ENCODE measurements around the gene PPP2R1A.
"Not testable (repeated sequence)": the region's sequence is repeated elsewhere in the genome, so short reads cannot be mapped to it uniquely, and the experiment has no call there.

The PPP2R1A gene

DNA sequence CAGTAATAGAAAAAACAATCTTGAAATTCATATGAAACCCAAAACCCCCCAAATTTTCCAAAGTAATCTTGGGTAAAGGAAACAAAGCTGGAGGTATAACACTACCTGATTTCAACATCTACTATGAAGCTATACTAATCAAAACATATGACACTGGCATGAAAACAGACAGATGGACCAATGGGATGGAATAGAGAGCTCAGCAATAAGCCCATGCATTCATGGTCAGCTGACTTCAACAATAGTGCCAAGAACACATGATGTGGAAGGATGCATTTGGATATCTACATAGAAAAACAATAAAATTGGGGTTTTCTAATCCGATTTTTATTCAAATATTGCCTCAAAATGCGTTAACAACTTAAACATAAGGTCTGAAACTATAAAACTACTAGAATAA is 47.3 kb downstream of the PPP2R1A start:
- no peak for DNase-seq (ENCODE audit: extremely low spot score)
- TF ChIP-seq ELF4 (IDR thresholded peaks at IDR 0.05), result no peak
- no peak for TF ChIP-seq LEF1 (IDR thresholded peaks at IDR 0.05; ENCODE audit: borderline replicate concordance)
- no peak for TF ChIP-seq FOXM1 (IDR thresholded peaks at IDR 0.05; ENCODE audit: borderline replicate concordance)
- TF ChIP-seq, protein P1, sequence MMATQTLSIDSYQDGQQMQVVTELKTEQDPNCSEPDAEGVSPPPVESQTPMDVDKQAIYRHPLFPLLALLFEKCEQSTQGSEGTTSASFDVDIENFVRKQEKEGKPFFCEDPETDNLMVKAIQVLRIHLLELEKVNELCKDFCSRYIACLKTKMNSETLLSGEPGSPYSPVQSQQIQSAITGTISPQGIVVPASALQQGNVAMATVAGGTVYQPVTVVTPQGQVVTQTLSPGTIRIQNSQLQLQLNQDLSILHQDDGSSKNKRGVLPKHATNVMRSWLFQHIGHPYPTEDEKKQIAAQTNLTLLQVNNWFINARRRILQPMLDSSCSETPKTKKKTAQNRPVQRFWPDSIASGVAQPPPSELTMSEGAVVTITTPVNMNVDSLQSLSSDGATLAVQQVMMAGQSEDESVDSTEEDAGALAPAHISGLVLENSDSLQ (IDR thresholded peaks at IDR 0.05), result no peak
- no peak for TF ChIP-seq L3MBTL2 (conservative IDR thresholded peaks at IDR 0.05)
- no peak for TF ChIP-seq HDGF (IDR thresholded peaks at IDR 0.05; ENCODE audit: borderline replicate concordance)
- TF ChIP-seq SUZ12 (IDR thresholded peaks at IDR 0.05), result no peak
- no peak for TF ChIP-seq BHLHE40 (IDR thresholded peaks at IDR 0.05; ENCODE audit: borderline replicate concordance)
- no peak for TF ChIP-seq CTBP1 (IDR thresholded peaks at IDR 0.05; ENCODE audit: borderline replicate concordance)
- TF ChIP-seq ZNF384 (IDR thresholded peaks at IDR 0.05), result no peak
- TF ChIP-seq TARDBP (IDR thresholded peaks at IDR 0.05), result no peak
- TF ChIP-seq ARNT (IDR thresholded peaks at IDR 0.05), result no peak
- no peak for TF ChIP-seq FOXK2 (IDR thresholded peaks at IDR 0.05)
- no peak for TF ChIP-seq NFRKB (IDR thresholded peaks at IDR 0.05)
- TF ChIP-seq SP1 (IDR thresholded peaks at IDR 0.05), result no peak
- no peak for TF ChIP-seq FOXA1 (IDR thresholded peaks at IDR 0.05)
- ChIA-PET POLR2A (interaction anchor here (1.0 kb wide), 1 partner anchor 98 kb away, joined by 3 read pairs; the partner anchor contains the start of gene ZNF616), CTCF (no interaction called here)

DNA sequence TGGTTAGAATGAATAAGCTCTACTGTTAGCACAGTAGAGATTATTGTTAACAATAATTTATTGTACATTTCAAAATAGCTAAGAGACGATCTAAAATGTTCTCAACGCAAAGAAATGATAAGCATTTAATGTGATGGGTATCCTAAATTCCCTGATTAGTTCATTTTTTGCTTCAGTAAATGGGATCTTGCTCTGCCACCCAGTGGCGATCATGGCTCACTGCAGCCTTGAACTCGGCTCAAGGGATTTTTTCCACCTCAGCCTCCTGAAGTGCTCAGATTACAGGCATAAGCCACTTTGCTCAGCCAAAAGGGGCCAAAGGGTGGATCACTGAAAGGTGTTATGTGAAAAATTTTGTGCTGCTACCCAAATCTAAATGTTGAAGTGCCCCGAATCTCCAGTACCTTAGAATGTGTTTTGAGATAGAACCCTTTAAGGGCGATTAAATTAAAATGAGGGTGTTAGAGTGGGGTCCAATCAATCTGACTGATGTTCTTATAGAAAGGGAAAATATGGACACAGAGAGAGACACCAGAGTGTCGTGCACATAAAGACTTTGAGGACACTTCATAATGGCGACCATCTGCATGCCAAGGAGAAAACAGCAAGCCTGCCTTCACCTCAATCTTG is 48.0 kb downstream of the PPP2R1A start:
- DNase-seq (ENCODE audit: extremely low spot score), result no peak
- POLR2A ChIA-PET, result interaction anchor here (1.0 kb wide), 1 partner anchor 99 kb away, joined by 3 read pairs; the partner anchor contains the start of gene ZNF616
- TF ChIP-seq LEF1 (IDR thresholded peaks at IDR 0.05; ENCODE audit: borderline replicate concordance) (no peak), FOXA1 (IDR thresholded peaks at IDR 0.05) (no peak)
- CTCF ChIA-PET, result no interaction called here

DNA sequence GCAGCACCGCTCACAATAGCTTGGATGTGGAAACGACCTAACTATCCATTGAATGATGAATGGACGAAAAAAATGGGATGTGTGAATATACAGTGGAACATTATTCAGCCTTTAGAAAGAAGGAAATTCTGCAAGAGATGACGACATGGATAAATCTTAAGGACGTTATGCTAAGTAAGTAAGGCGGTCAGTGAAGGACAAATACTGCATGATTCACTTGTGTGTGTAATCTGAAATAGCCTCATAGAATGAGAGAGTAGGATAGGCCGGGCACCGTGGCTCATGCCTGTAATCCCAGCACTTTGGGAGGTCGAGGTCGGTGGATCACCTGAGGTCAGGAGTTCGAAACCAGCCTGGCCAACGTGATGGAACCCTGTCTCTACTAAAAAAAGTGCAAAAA is 54.2 kb downstream of the PPP2R1A start:
- no peak for TF ChIP-seq NFRKB (IDR thresholded peaks at IDR 0.05)
- no peak for TF ChIP-seq HDGF (IDR thresholded peaks at IDR 0.05; ENCODE audit: borderline replicate concordance)
- no peak for TF ChIP-seq ELF4 (IDR thresholded peaks at IDR 0.05)
- TF ChIP-seq ZNF384 (IDR thresholded peaks at IDR 0.05), result no peak
- TF ChIP-seq FOXK2 (IDR thresholded peaks at IDR 0.05), result no peak
- no peak for TF ChIP-seq FOXA1 (IDR thresholded peaks at IDR 0.05)
- TF ChIP-seq, protein P1 (IDR thresholded peaks at IDR 0.05), result no peak
- TF ChIP-seq TARDBP (IDR thresholded peaks at IDR 0.05), result no peak
- TF ChIP-seq SUZ12 (IDR thresholded peaks at IDR 0.05), result no peak
- no peak for TF ChIP-seq ARNT (IDR thresholded peaks at IDR 0.05)
- TF ChIP-seq SP1 (IDR thresholded peaks at IDR 0.05), result no peak
- no peak for TF ChIP-seq BHLHE40 (IDR thresholded peaks at IDR 0.05; ENCODE audit: borderline replicate concordance)
- TF ChIP-seq L3MBTL2 (conservative IDR thresholded peaks at IDR 0.05), result no peak
- TF ChIP-seq FOXM1 (IDR thresholded peaks at IDR 0.05; ENCODE audit: borderline replicate concordance), result no peak
- TF ChIP-seq CTBP1 (IDR thresholded peaks at IDR 0.05; ENCODE audit: borderline replicate concordance), result no peak
- no peak for TF ChIP-seq LEF1 (IDR thresholded peaks at IDR 0.05; ENCODE audit: borderline replicate concordance)
- DNase-seq (ENCODE audit: extremely low spot score), result no peak
- ChIA-PET CTCF (no interaction called here), POLR2A (no interaction called here)

DNA sequence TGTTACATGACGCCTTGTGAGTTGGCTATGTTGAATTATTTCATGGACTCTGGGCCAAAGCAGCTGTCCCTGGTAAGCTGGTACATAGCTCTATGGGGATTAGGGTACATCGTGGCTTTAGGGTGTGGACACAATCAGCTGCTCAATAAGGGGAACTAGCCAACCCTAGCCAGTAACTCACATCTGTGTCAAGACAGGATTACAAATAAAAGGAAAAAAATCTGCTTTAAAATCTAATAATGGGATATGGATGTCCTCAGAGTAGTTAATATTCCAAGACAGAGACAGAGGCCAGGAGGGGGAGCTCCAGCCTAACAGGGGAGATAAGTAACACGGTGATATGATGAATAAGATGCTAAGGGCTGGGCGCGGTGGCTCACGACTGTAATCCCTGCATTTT is 58.4 kb downstream of the PPP2R1A start:
- TF ChIP-seq LEF1 (IDR thresholded peaks at IDR 0.05; ENCODE audit: borderline replicate concordance) (no peak), NFRKB (IDR thresholded peaks at IDR 0.05) (no peak), ARNT (IDR thresholded peaks at IDR 0.05) (no peak), HDGF (IDR thresholded peaks at IDR 0.05; ENCODE audit: borderline replicate concordance) (no peak), L3MBTL2 (conservative IDR thresholded peaks at IDR 0.05) (no peak), TARDBP (IDR thresholded peaks at IDR 0.05) (no peak), CTBP1 (IDR thresholded peaks at IDR 0.05; ENCODE audit: borderline replicate concordance) (no peak), SP1 (IDR thresholded peaks at IDR 0.05) (no peak), ELF4 (IDR thresholded peaks at IDR 0.05) (no peak), ZNF384 (IDR thresholded peaks at IDR 0.05) (no peak), FOXK2 (IDR thresholded peaks at IDR 0.05) (no peak), BHLHE40 (IDR thresholded peaks at IDR 0.05; ENCODE audit: borderline replicate concordance) (no peak)
- TF ChIP-seq, protein P1 (IDR thresholded peaks at IDR 0.05), result no peak
- ChIA-PET CTCF (interaction anchor here (0.6 kb wide), 1 partner anchor 64 kb away, joined by 3 read pairs; no protein-coding TSS in a partner anchor), POLR2A (no interaction called here)
- no peak for DNase-seq (ENCODE audit: extremely low spot score)

DNA sequence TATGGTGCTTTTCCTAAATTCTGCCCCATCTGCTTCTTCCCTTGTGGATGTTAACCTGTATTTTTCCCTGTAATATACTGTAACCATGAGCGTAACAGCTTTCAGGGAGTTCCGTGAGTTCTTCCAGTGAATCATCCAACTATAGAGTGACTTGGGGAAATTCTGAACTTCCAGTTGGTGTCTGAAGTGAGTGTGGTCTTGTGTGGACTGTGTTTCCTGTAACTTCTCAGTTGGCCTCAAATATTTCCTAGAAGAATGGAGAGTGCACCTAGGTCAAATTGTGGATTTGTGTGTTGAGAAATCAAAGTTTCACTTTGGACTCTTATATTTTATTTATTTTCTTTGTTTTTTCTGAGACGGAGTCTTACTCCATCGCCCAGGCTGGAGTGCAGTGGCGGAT is 68.6 kb downstream of the PPP2R1A start:
- ChIA-PET POLR2A (no interaction called here), CTCF (no interaction called here)
- TF ChIP-seq SUZ12 (IDR thresholded peaks at IDR 0.05) (no peak), NFRKB (IDR thresholded peaks at IDR 0.05) (no peak), TARDBP (IDR thresholded peaks at IDR 0.05) (no peak), CTBP1 (IDR thresholded peaks at IDR 0.05; ENCODE audit: borderline replicate concordance) (no peak), FOXA1 (IDR thresholded peaks at IDR 0.05) (no peak), SP1 (IDR thresholded peaks at IDR 0.05) (no peak), ARNT (IDR thresholded peaks at IDR 0.05) (no peak), HDGF (IDR thresholded peaks at IDR 0.05; ENCODE audit: borderline replicate concordance) (no peak), ZNF384 (IDR thresholded peaks at IDR 0.05) (no peak), FOXK2 (IDR thresholded peaks at IDR 0.05) (no peak), FOXM1 (IDR thresholded peaks at IDR 0.05; ENCODE audit: borderline replicate concordance) (no peak), ELF4 (IDR thresholded peaks at IDR 0.05) (no peak), L3MBTL2 (conservative IDR thresholded peaks at IDR 0.05) (no peak), BHLHE40 (IDR thresholded peaks at IDR 0.05; ENCODE audit: borderline replicate concordance) (no peak)
- TF ChIP-seq, protein P1 (IDR thresholded peaks at IDR 0.05), result no peak
- DNase-seq (ENCODE audit: extremely low spot score), result no peak

DNA sequence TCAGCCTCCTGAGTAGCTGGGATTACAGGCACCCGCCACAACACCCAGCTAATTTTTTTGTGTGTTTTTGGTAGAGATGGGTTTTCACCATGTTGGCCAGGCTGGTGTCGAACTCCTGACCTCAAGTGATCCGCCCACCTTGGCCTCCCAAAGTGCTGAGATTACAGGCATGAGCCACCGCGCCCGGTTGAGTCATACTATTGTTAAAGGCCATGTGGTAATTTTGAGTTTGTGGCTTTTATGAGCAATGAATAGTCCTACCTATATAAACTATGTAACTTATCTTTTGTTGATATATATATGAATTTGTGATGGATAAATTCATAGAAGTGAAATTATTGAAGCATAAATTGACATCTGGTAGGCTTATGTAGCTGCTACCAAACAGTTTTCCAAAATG is 75.7 kb downstream of the PPP2R1A start:
- CTCF ChIA-PET, POLR2A ChIA-PET: not testable (repeated sequence)

More for the DNA sequence above, 75.7 kb downstream of the PPP2R1A start:
- not testable (repeated sequence) for DNase-seq (ENCODE audit: extremely low spot score)

All from HEK293T (cell line).